Measurements from ENCODE around the gene PLEKHO1.
"Not testable (repeated sequence)": the region's sequence is repeated elsewhere in the genome, so short reads cannot be mapped to it uniquely, and the experiment has no call there.

Gene PLEKHO1

GRCh38 chr1:150194381-150195031 is 44.8 kb downstream of the PLEKHO1 start:
- Histone ChIP-seq H3K36me3 (ENCODE audit: insufficient read depth) (no peaks in the 10 kb centered on the region), H3K9ac (no peak overlapping the region), H3K27me3 (ENCODE audit: insufficient read depth, low read depth) (no peaks in the 10 kb centered on the region), H3K27ac (no peak overlapping the region), H3K79me2 (ENCODE audit: insufficient read depth, low read depth) (no peaks in the 10 kb centered on the region), H4K20me1 (ENCODE audit: insufficient read depth) (no peaks in the 10 kb centered on the region), H3K4me3 (IDR thresholded peaks at IDR 0.05; ENCODE audit: insufficient read depth, low read depth, low read length) (no peak overlapping the region), H3K4me2 (no peak overlapping the region), H2AFZ (ENCODE audit: low read depth) (no peak overlapping the region), H3K4me1 (ENCODE audit: low read depth, poor library complexity, severe bottlenecking) (no peaks in the 10 kb centered on the region)
- TF ChIP-seq CTCF (conservative IDR thresholded peaks at IDR 0.05; ENCODE audit: low read depth, low read length) = no peak

GRCh38 chr1:150196417-150196816 is 46.7 kb downstream of the PLEKHO1 start:
- H3K4me2 ChIP-seq = no peak overlapping the region
- TF ChIP-seq CTCF (conservative IDR thresholded peaks at IDR 0.05; ENCODE audit: low read depth, low read length) = no peak
- no peaks in the 10 kb centered on the region for H3K79me2 ChIP-seq (ENCODE audit: insufficient read depth, low read depth)
- H3K27me3 ChIP-seq (ENCODE audit: insufficient read depth, low read depth) = no peaks in the 10 kb centered on the region
- no peak overlapping the region for H3K9ac ChIP-seq
- H3K4me3 ChIP-seq (IDR thresholded peaks at IDR 0.05; ENCODE audit: insufficient read depth, low read depth, low read length) = no peak overlapping the region
- H4K20me1 ChIP-seq (ENCODE audit: insufficient read depth) = no peaks in the 10 kb centered on the region
- H2AFZ ChIP-seq (ENCODE audit: low read depth) = no peak overlapping the region; the same call in 1 of the 2 replicates
- H3K36me3 ChIP-seq (ENCODE audit: insufficient read depth) = no peaks in the 10 kb centered on the region
- no peak overlapping the region for H3K27ac ChIP-seq
- no peaks in the 10 kb centered on the region for H3K4me1 ChIP-seq (ENCODE audit: low read depth, poor library complexity, severe bottlenecking)

GRCh38 chr1:150207281-150207971 is 57.7 kb downstream of the PLEKHO1 start:
- no peaks in the 10 kb centered on the region for H3K36me3 ChIP-seq (ENCODE audit: insufficient read depth)
- no peak overlapping the region for H3K27ac ChIP-seq
- H3K4me2 ChIP-seq = no peak overlapping the region
- no peak overlapping the region for H2AFZ ChIP-seq (ENCODE audit: low read depth)
- no peak overlapping the region for H3K9ac ChIP-seq
- H3K4me3 ChIP-seq (IDR thresholded peaks at IDR 0.05; ENCODE audit: insufficient read depth, low read depth, low read length) = no peak overlapping the region
- no peaks in the 10 kb centered on the region for H3K4me1 ChIP-seq (ENCODE audit: low read depth, poor library complexity, severe bottlenecking)
- TF ChIP-seq CTCF (conservative IDR thresholded peaks at IDR 0.05; ENCODE audit: low read depth, low read length) = no peak
- H3K27me3 ChIP-seq (ENCODE audit: insufficient read depth, low read depth) = no peaks in the 10 kb centered on the region
- no peaks in the 10 kb centered on the region for H4K20me1 ChIP-seq (ENCODE audit: insufficient read depth)
- H3K79me2 ChIP-seq (ENCODE audit: insufficient read depth, low read depth) = no peaks in the 10 kb centered on the region

GRCh38 chr1:150208460-150208859 is 58.7 kb downstream of the PLEKHO1 start:
- H3K4me2 ChIP-seq; H3K36me3 ChIP-seq (ENCODE audit: insufficient read depth); H3K4me1 ChIP-seq (ENCODE audit: low read depth, poor library complexity, severe bottlenecking); H3K4me3 ChIP-seq (IDR thresholded peaks at IDR 0.05; ENCODE audit: insufficient read depth, low read depth, low read length); H3K79me2 ChIP-seq (ENCODE audit: insufficient read depth, low read depth); H3K27ac ChIP-seq; H2AFZ ChIP-seq (ENCODE audit: low read depth); H3K9ac ChIP-seq; H4K20me1 ChIP-seq (ENCODE audit: insufficient read depth); H3K27me3 ChIP-seq (ENCODE audit: insufficient read depth, low read depth): not testable (repeated sequence)

Data from KMS-11 (cell line).